SKM-1 (cell line): ENCODE data around the gene PDXK.
A peak's percentile ranks its signal among the peaks of the same experiment; 100 is the strongest.

Source experiments
- DNase-seq: peaks from one replicate; lab custom pipeline; 2025; ENCODE audit not compliant: unreplicated experiment; lab: John Stamatoyannopoulos, UW

The PDXK gene

GRCh38 chr21:43802713-43803313 is 83.9 kb downstream of the PDXK start:
- no peak for DNase-seq

DNA sequence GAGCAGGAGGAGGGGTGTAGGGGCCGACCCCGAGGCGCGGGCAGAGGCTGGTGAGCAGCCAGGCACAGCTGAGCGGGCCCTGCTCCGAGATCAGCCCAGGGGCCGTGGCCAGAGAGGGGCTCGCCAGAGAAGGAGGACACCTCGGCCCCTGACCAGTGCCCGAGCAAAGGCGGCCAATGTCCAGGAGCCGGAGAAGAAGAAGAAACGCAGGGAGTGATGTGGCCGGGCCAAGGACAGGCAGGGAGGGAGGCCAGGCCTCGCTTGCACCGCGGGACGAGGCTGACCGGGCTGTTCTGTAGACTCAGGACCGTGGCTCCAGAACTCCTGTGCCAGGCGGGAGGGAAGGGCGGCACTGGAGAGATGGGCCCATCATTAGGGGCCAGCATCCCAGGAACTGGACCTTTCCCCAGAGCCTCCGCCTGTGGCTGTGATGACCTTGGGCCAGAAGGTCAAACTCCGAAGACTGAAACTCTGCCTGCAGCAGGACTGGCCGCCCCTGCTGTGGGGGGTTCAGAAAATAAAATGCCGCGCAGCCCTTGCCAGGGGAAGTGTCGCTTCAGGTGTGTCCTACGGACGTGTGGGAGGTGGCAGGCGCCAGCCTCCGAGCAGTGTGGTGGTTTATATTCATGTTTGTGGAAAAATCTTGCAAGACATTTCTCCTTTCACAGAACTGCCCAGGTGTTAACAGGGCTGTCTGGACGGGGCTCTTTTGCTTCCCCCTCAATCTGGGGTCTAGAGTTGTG is 84.8 kb downstream of the PDXK start:
- DNase-seq, result no peak

DNA sequence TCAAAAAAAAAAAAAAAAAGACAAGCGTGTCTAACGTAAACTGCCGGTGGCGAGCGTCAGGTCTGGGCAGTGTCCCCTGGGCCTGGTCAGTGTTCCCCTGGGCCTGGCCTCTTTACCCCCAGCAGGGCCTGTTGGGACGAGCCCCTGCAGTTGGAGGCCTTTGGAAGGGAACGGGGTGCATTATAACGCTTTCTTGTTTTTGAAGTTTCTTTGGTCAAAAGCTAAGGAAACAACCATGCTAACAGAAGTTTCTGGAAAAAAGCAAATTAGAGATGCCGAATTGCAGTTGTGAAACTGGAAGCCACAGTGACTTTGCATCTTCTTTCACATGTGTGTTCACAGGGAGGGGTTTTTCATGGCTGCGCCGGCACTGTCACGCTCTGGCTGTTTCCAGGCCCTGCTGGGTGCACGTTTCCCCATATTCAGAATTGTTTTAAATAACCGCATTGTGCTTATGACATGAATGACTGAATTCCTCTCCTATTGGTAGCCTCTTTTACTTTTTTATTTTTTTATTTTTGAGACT is 86.4 kb downstream of the PDXK start:
- DNase-seq, result no peak

DNA sequence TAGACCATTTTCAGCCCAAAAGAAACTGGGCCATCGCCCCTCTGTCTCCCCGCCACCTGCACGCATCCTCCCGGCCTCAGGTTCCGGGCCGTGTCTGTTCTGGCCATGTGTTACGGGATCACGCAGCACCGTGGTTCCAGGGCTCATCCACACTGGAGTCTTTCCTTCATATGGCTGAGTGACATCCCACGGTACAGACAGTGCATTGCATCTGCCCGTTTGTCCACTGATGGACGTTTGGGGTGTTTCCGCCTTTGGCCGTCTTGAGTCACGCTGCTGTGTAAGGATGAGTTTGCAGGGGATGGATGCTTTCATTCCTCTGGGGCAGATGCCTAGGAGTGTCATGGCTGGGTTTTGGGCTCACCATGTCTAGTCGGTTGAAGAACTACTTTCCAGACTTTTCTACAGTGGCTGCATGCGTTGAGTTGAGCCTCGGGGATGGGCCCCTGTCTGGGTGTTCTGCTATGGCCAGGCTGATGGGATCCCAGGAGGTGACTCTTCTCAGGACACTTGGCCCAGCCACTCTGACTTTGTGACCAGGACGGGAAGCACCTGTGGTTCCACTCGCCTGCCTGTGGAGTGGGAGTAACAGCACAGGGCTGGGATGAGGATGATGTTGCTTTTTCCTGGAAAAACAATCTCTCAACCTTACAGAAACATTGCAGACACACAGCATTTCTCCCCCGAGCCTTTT is 87.2 kb downstream of the PDXK start:
- DNase-seq, result no peak

- no peak for DNase-seq
Measured at GRCh38 chr21:43808367-43808766, 89.4 kb downstream of the PDXK start.

- no peak for DNase-seq
Measured at GRCh38 chr21:43808832-43809251, 89.9 kb downstream of the PDXK start.

DNA sequence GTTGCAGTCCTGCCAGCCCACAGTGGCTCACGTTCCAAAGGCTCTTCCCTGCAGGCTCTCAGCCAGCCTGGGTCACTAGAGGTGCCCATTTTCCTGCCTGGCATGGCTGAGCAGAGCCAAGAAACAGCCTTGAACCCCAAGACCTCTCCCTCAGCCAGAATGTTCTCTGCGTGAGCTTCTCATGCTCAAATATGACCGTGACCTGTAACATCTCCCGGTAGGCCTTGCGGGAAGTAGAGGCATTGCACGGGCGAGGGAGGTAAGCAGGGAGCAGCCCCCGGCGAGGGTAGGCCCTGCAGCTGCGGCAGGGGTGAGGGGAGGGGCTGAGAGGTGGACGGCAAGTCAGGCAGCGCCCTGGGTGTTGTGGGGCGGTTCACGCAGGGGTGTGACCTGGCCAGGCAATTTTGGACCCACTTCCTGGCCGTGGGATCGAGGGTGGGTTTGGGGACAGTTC is 90.4 kb downstream of the PDXK start:
- no peak for DNase-seq

- DNase-seq, result no peak
Measured at GRCh38 chr21:43809853-43810504, 91.0 kb downstream of the PDXK start.

DNA sequence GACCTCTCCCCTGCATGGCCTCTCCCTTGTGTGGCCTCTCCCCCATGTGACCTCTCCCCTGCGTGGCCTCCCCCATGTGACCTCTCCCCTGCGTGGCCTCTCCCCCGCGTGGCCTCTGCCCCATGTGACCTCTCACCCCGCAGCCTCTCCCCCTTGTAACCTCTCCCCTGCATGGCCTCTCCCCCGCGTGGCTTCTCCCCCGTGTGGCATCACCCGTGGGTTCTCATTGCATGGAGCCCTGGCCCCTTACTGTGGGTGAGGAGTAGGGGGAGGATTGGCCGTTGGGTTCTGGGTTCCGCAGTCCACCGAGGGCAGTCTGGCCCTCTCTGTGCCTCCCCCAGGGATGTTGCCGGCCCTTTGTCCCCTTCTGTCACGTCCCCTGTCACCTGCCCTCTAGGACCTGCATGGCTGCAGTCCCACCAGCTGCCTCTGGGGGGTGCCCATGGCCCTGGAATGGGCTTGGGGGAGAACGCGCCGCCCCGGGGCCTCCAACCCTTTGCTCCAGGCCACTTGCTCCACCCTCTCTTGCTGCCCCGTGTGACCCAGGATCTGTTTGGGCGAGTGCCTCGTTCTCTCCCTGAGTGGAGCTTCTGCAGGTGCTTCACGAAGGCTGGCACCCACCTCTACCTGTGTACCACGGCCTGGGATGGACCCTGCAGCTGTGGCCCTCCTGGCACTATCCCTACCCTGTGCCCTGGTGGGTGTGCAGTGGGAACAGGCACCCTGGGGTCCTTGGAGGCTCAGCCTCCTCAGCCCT is 91.8 kb downstream of the PDXK start:
- peak; percentile 50 for DNase-seq

DNA sequence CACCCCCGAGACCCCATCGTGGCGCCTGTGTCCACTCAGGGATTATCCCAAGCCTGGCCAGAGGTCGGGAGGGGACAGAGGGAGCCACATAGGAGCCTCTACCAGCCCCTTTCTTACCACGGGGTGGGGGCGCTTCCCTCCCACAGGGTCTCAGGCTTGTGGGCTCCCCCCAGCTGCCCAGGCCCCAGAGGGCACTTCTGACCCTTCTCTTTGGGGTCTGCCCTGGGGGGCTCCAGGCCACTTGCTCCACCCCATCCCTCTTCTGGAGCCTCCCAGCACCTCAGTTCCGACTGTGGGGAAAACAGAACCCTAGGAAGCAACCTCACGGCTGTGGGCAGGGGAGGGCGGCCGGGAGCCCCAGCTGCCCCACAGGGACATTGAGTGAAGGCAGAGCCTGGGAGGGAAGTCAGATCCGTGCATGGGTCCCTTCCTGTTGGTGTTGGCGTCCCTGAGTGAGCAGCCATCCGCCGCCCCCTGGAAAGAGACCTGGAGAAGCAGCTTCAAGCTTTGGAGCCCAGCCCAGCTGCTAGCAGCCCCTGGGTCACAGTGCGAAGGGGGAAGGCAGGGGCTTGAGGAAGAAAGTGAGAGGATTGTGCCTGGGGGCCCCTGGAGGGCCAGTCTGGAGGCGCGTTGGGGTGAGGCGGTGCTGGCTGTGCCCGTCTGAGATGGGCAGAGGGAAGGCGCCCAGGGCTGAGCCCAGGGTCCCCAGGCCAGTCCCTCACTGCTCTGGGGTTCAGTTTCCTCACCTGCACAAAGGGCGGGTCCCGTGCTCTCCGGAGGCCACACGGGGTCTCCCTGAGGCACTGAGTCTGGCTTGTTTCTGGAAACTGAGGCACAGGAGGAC is 92.6 kb downstream of the PDXK start:
- DNase-seq, result no peak
